OCI-LY7 (cell line): ENCODE measurements around the gene MATR3. TPM values are rescaled to one million over a fixed set of nuclear protein-coding genes. Genes with fewer than 3 reads are reported as not detected.
"Not testable (repeated sequence)": the region's sequence is repeated elsewhere in the genome, so short reads cannot be mapped to it uniquely, and the experiment has no call there.

Source experiments
- BruUV-seq: library from RNA; stranded (reverse); fragments of 400-500 nt; replicated peaks from 2 replicates; lab custom pipeline; 2021; lab: Mats Ljungman, UMichigan
- CTCF ChIA-PET: fragments of 300-600 bp; sonication (Branson Sonifier 250); formaldehyde crosslinking; loops from one replicate; lab custom pipeline; 2022; ENCODE audit warnings: antibody characterized with exemption; ENCODE audit not compliant: unreplicated experiment; lab: Charles Lee
- POLR2A ChIA-PET: fragments of 300-600 bp; sonication (Branson Sonifier 250); formaldehyde crosslinking; loops from one replicate; lab custom pipeline; 2022; ENCODE audit warnings: antibody characterized with exemption; lab: Charles Lee
- DNase-seq: peaks from one replicate; pipeline ENCODE4 v3.0.0-alpha.2; 2015; ENCODE audit warnings: low spot score
- H2AFZ ChIP-seq: fragments of 200-600 bp; sonication (generic), shearing (Covaris generic); 2 replicates; pipeline ENCODE4 v1.6.1; 2014; ENCODE audit warnings: mild to moderate bottlenecking, antibody characterized with exemption, low read length, moderate library complexity
- H3K27ac ChIP-seq: fragments of 200-600 bp; sonication (generic); 2 replicates; pipeline ENCODE4 v1.5.1; 2014; ENCODE audit warnings: mixed run types, low read depth, mild to moderate bottlenecking, moderate library complexity, low read length, inconsistent platforms; ENCODE audit not compliant: poor library complexity, severe bottlenecking
- H3K36me3 ChIP-seq: fragments of 200-600 bp; sonication (generic); 2 replicates; pipeline ENCODE4 v1.6.1; 2014; ENCODE audit warnings: mild to moderate bottlenecking, antibody characterized with exemption, low read length, moderate library complexity, mixed read lengths; ENCODE audit not compliant: insufficient read depth
- H3K4me1 ChIP-seq: fragments of 200-600 bp; sonication (generic); 2 replicates; pipeline ENCODE4 v1.5.1; 2014; ENCODE audit warnings: mild to moderate bottlenecking, low read length; ENCODE audit not compliant: insufficient read depth, poor library complexity, severe bottlenecking
- H3K4me2 ChIP-seq: fragments of 200-600 bp; sonication (generic); 2 replicates; pipeline ENCODE4 v1.6.1; 2014; ENCODE audit warnings: mild to moderate bottlenecking, low read length
- H3K4me3 ChIP-seq: fragments of 200-600 bp; sonication (generic); 2 replicates; pipeline ENCODE4 v1.5.1; 2014; ENCODE audit warnings: mild to moderate bottlenecking, low read depth, low read length; ENCODE audit not compliant: poor library complexity, severe bottlenecking
- H3K79me2 ChIP-seq: fragments of 200-600 bp; sonication (generic); 2 replicates; pipeline ENCODE4 v1.6.1; 2016; ENCODE audit warnings: low read depth, mild to moderate bottlenecking, low read length, moderate library complexity, mixed read lengths; ENCODE audit not compliant: insufficient read depth
- H3K9me2 ChIP-seq: fragments of 200-600 bp; sonication (generic); 2 replicates; pipeline ENCODE4 v1.6.1; 2016; ENCODE audit warnings: mild to moderate bottlenecking, low read length, mixed read lengths; ENCODE audit not compliant: insufficient read depth
- H3K9me3 ChIP-seq: fragments of 200-600 bp; sonication (generic); 2 replicates; pipeline ENCODE4 v1.6.1; 2014; ENCODE audit warnings: mild to moderate bottlenecking, mixed run types, low read length, mixed read lengths
- H4K20me1 ChIP-seq: fragments of 200-600 bp; sonication (generic); 2 replicates; pipeline ENCODE4 v1.6.1; 2014; ENCODE audit warnings: mild to moderate bottlenecking, antibody characterized with exemption, low read length, moderate library complexity, mixed read lengths; ENCODE audit not compliant: insufficient read depth
- CTCF ChIP-seq: fragments of 200-600 bp; sonication (generic); conservative IDR thresholded peaks from 2 replicates; pipeline ENCODE4 v1.5.1; 2014; ENCODE audit warnings: mild to moderate bottlenecking, antibody characterized with exemption, low read length, moderate library complexity, mixed read lengths
- EZH2phosphoT487 ChIP-seq: fragments of 200-600 bp; sonication (generic); IDR thresholded peaks from 2 replicates; pipeline ENCODE4 v1.6.1; 2018; ENCODE audit warnings: low read depth, borderline replicate concordance, mild to moderate bottlenecking, mixed run types, antibody characterized with exemption, low read length, moderate library complexity, mixed read lengths
- intact Hi-C: fragments of 100-400 bp; cut with micrococcal nuclease; formaldehyde crosslinking; loops from one replicate; pipeline ENCODE4 v1.10.0; 2022; ENCODE audit not compliant: unreplicated experiment
- total RNA-seq, 2 experiments: library from RNA; depleted of rRNA in 1 of 2; stranded (reverse); fragments of >200 nt in 1 of 2; shearing (Covaris generic) in 1 of 2; gene quantifications; 2 replicates each; pipeline ENCODE4 v1.2.3, GENCODE V29; 2014 to 2022

MATR3 gene
- total RNA-seq, 2 experiments from 2014 or later = 205 to 270 TPM

DNA sequence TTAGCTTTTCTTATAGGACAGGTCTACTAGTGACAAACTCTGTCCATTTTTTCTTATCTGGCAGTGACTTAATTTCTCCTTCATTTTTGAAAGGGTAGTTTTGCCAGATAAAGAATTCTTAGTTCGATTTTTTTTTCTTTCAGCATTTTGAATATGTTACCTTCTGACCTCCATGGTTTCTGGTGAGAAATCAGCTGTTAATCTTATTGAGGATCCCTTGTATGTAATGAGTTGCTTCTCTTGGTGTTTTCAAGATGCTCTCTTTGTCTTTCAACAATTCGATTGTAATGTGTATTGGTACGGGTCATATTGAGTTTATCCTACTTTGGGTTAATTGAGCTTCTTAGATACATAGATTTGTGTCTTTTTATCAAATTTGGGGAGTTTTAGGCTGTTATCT lies 60.6 kb downstream of the MATR3 start:
- no peak for DNase-seq
- Histone ChIP-seq H3K4me1 (no peaks in the 10 kb centered on the region), H3K4me2 (no peak overlapping the region), H3K36me3 (peaks cover 75% of the 10 kb centered on the region), H3K4me3 (no peak overlapping the region), H4K20me1 (peaks cover 6% of the 10 kb centered on the region; the same call in 1 of the 2 replicates), H2AFZ (no peak overlapping the region), H3K79me2 (peaks cover 93% of the 10 kb centered on the region), H3K9me2 (no peaks in the 10 kb centered on the region), H3K9me3 (peaks cover 9% of the 10 kb centered on the region; the same call in 1 of the 2 replicates), H3K27ac (no peak overlapping the region)
- POLR2A ChIA-PET = interaction anchor here (0.6 to 1.7 kb wide), 3 partner anchors 10 to 282 kb away, joined by 3 to 4 read pairs (median 4); no protein-coding TSS in a partner anchor
- no TSS peak for BruUV-seq
- intact Hi-C loops = no loop called here
- CTCF ChIA-PET = no interaction called here
- no peak for TF ChIP-seq CTCF
- no peak for TF ChIP-seq EZH2phosphoT487

DNA sequence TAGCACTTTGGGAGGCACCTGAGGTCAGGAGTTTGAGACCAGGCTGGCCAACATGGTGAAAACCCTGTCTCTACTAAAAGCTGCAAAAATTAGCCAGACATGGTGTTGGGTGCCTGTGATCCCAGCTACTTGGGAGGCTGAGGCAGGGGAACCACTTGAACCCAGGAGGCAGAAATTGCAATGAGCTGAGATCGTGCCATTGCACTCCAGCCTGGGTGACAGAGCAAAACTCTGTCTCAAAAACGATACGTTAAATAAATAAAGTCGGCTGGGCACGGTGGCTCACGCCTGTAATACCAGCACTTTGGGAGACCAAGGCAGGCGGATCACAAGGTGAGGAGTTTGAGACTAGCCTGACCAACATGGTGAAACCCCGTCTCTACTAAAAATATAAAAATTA lies 62.4 kb downstream of the MATR3 start:
- intact Hi-C loops, H3K9me2 ChIP-seq, BruUV-seq, POLR2A ChIA-PET, H2AFZ ChIP-seq, H3K27ac ChIP-seq, H3K4me3 ChIP-seq, DNase-seq, CTCF ChIA-PET, H3K4me1 ChIP-seq, H4K20me1 ChIP-seq, H3K4me2 ChIP-seq, H3K9me3 ChIP-seq: not testable (repeated sequence)
- peaks cover 87% of the 10 kb centered on the region for H3K36me3 ChIP-seq
- peaks cover 93% of the 10 kb centered on the region for H3K79me2 ChIP-seq

DNA sequence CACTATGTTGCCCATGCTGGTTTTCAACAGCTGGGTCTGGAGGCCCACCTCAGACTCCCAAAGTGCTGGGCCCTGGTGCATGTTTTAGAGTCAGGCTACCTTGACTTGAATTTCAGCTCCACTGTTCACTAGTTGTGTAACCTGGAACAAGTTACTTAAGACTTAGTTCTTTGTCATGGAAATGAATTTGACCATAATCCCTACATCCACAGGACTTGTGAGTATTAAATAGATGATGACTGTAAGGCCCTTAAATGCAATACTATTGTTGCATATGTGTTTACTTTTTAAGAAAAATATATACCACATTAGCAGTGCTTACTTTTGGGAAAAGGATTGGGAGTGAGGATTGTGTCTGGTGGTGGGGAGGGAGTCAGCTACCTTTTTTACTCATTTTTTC lies 64.5 kb downstream of the MATR3 start:
- H4K20me1 ChIP-seq = peaks cover 4% of the 10 kb centered on the region; the same call in 1 of the 2 replicates
- peaks cover 91% of the 10 kb centered on the region for H3K79me2 ChIP-seq
- H3K9me3 ChIP-seq = peaks cover 9% of the 10 kb centered on the region; the same call in 1 of the 2 replicates
- peaks cover 81% of the 10 kb centered on the region for H3K36me3 ChIP-seq
- H3K4me2 ChIP-seq = no peak overlapping the region
- no peak overlapping the region for H3K27ac ChIP-seq
- no peak for DNase-seq
- H3K4me3 ChIP-seq = no peak overlapping the region
- no peaks in the 10 kb centered on the region for H3K4me1 ChIP-seq
- POLR2A ChIA-PET = interaction anchor here (0.6 to 1.8 kb wide), 3 partner anchors 53 to 1396 kb away, joined by 3 to 5 read pairs (median 4); no protein-coding TSS in a partner anchor
- H3K9me2 ChIP-seq = no peaks in the 10 kb centered on the region
- CTCF ChIA-PET = no interaction called here
- H2AFZ ChIP-seq = no peak overlapping the region
- intact Hi-C loops = no loop called here
- TF ChIP-seq CTCF = no peak
- no peak for TF ChIP-seq EZH2phosphoT487
- BruUV-seq = no TSS peak
